Stimulated activated CD4-positive, alpha-beta T cell treated with anti-CD3 and anti-CD28 coated beads, Interleukin-1b, Interleukin-23, amount 100 ng/mL, for 1 hour (primary cell): ENCODE data around the gene ZNF831.

Experiments
- DNase-seq, 2 donors: peaks; one replicate each; pipeline ENCODE4 v3.0.0-alpha.2; 2020; ENCODE audit warnings: low read depth in 2 of 2

Gene ZNF831

DNA sequence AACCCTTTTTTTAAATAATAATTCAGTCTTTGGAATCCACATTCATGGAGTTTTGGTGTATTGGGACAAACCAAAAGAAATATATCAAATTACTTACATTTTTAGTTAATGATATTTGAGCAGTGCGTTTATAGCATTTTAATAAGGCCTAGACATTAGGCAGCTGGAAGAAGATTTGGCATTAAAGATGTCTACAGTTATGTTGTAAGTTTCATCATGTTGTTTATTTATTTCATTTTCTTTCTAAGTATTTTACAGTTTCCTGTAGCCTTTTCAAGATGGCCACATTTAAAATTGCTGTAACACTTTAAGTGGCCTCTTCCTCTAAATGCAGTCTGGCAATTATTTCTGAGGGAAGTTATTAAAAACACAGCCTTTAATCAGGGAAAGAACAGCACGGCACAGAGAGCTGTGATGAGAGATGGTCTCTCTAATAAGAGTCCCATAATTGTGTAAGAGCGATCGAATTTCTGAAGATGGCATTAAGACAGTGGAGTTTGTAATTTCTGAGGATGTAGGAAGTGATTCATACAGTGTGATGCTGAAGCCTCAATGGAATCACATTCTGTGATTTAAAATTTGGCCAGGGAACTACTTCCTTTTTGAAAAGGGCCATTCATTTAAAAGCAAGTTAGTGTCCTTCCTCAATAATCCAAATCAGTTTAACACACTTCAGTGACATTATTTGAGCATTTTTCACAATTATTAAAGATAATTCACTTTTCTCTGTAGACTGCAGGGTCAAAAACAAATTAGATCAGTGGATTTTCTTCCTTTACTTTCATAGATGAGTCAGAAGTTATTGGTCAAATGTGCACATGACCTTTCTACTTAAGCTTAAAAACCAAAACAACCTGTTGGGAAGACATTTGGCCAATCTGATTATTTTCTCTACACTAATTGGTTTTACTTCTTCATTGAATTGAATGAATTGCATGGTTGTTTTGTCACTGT lies 84.4 kb downstream of the ZNF831 start:
- DNase-seq, result no peak

DNA sequence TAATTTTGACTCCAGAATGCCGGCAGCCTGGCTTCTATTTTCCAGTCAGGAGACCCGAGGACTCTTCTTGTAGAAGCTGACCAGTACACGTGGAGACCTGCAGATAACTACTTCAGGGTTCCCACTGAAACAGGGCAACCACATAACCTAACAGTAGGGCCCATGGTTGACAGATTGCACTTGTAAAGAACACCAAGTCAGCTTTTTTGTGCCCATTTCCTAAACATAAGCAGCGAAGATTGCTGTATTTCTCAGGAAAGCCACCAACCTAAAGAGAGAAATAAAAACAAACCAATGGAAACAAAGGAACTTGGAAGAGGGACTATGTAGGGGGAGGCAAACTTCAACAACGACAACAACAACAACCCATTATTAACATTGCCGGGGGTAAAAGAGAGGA lies 86.7 kb downstream of the ZNF831 start:
- DNase-seq, result no peak

DNA sequence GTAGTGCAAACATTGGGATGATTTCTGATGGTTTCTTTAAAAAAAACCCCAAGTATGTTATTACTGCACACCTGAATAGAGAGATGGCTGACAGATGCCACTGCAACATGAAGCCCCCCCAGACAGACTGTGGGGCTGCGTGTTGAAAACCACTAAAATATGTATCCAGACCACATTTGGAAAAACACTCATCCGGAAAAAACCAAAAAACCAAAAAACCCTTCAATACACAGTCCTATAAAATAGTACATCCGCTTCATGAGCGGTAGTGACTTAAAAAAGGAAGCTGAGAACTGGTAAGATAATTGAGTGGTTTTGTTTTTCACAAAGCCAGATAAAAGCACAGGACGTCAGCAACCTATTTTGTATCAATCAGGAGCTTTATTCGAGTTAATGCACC lies 89.7 kb downstream of the ZNF831 start:
- no peak for DNase-seq

DNA sequence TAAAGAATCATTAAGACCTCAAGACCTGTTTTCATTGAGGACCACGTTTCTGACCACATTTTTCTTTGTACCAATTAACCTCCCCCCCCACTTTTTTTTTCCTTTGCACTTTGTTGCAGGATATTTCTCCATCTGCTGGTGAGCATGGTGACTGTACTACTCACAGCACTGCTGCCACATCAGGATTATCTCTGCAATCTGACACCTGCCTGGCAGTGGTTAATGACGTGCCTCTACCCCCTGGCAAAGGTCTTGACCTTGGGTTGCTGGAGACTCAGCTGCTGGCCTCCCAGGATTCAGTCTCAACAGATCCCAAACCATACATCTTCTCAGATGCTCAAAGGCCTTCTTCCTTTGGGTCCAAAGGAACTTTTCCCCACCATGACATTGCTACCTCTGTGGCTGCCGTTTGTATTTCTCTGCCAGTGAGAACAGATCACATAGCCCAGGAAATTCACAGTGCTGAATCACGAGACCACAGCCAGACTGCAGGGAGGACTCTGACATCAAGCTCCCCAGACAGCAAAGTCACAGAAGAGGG lies 90.2 kb downstream of the ZNF831 start:
- no peak for DNase-seq

DNA sequence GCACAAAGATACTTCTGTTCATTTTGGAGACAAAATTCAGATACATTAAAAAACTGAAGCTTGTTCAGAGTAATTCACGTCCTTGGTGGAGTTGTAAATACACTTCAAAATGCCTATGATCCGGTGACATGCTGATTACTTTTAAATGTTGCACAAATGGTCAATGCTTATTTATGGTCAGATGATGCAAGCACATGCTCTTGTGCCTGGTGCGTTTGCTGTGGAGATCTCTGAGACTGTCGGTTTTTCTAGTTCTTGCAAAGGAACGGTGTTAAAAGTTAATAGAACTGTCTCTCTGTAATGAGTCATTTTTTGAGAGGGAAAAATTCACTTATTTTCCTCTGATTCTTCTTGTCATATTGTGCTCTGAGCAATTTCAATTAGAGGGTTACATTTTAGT lies 91.6 kb downstream of the ZNF831 start:
- no peak for DNase-seq

DNA sequence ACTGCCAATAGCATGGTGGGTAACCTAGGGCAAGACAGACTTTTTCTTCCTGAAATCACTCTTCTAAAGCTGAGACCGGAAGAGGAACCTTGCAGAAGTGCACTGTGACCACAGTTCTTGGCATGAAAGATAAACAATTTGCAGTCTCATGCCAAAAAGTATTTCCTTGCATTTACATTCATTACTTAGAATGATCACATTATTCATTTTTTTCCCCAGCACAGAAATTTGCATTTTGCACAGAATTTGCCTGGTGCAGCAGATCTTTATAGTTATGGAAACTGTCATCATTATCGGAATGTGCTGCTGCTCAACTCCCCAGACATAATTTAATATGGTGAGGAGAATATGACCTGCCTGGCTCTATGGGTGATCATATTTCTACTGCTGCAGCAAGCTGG lies 94.6 kb downstream of the ZNF831 start:
- no peak for DNase-seq

DNA sequence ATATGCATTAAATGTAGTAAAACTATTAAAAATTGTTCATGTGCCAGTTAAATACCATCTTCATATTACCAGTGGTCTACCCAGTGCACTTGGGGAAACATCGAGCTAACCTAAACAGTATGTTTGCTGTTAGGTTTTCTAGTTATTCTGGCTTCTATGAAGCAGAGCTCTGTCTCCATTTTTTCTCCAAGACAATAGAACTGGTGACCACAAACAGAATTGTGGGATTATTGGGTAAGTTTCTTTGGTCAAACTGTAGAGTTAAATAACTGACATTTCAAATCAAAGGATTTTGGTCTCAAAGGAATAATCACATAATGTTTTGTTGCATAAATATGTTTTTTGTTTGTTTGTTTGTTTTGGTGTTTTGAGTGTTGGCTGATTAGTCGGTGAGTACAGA lies 96.3 kb downstream of the ZNF831 start:
- no peak for DNase-seq

DNA sequence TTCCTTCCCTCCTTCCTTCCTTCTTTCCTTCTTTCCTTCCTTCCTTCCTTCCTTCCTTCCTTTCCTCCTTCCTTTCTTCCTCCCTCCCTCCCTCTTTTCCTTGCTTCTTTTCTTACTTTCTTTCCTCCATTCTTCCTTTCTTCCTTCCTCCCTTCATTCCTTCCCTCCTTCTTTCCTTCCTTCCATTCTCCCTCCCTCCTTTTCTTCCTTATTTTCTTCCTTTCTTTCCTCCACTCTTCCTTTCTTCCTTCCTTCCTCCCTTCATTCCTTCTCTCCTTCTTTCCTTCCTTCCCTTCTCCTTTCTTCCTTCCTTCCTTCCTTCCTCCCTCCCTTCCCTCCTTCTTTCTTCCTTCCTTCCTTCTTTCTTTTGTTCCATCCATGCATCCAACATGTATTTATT lies 101.7 kb downstream of the ZNF831 start:
- DNase-seq, result no peak

DNA sequence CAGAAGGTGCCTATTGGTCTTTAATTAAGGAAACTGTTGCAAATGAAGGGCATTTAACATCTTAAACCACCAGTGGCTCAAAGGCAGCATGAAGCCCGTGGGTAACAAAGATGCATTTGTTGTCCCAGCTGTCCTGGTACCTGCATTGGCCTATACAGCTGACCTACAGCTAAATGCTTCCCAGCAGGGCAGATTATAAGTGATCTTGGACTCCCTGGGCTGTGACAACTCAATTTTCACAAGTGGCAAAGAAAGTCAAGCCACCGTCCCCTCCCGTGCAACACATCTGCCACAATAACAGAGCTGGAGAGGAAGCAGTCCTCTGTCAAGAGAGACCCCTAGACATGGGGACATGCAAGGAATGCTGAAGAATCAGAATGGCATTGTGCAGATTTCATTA lies 105.2 kb downstream of the ZNF831 start:
- DNase-seq, result no peak

DNA sequence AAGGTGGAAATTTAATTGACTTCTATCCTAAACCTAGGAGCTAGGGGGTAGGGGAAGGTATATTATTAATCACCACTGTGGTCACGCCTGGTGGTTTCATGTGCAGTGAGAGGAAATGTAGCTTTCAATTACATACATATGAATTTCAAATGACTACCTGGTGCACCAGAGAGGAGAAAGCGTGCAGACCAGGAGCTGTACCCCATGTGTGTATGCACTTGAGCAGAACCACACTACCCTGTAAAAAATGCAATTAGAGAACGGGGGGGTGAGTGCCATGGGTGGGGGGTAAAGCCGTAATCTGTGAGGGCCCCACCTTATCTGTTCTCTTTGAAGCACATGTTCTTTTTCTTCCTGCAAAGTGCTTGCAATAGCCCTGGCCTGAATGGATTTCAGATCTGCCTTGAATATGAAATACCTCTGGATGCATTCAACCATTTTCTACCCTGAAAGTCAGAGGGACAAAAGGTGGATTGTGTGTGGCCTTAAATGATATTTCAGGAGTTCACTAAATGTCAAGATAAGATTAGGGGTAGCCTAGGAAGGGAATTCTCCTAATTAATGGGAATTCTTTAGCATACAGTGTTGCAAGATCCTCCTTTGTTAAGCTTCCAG lies 105.9 kb downstream of the ZNF831 start:
- no peak for DNase-seq

DNA sequence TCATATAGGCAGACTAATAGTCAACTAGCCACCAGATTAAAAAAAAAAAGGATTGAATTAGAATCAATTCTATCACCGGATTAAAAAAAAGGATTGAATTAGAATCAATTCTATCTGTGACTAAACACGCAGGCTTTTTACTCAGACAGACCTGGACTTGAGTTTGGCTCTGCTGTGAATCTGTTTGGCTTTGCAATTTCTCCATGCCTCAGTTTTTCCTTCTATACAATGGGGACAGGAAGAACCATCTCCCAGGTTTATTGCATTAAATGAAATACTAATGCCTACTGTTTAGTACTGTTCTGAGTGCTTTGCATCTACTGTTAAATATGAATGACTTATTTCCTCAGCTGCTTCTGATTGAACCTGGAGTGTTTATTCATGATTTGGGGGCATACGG lies 106.8 kb downstream of the ZNF831 start:
- no peak for DNase-seq

DNA sequence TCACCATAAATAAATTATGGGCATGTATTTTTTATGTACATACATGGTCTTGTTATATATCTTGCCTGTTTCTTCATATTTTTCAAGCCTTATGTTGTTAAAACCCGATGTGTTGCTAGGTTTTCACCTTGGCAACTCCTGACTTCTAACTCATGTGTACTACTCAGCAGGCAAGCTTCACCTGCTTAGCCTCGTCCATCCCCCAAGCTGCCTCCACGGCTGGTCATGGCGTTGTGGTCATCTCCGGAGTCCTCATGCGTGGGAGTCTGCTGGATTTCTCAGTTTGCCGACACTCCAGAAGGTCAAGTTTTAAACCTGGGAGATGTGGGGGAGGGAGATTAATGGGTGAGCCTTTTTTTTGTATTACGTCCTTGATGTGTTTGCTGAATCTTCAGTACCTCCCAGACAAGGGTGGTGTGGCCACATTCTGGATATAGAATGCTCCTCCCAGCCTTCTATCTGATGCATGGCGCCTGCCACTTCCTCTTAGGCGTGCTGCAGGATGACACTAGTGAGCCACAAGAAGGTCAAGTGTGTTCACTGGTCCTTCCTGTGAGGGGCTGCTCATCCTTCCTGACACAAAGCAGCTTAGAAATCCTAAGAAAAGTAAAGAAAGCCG lies 110.2 kb downstream of the ZNF831 start:
- no peak for DNase-seq

DNA sequence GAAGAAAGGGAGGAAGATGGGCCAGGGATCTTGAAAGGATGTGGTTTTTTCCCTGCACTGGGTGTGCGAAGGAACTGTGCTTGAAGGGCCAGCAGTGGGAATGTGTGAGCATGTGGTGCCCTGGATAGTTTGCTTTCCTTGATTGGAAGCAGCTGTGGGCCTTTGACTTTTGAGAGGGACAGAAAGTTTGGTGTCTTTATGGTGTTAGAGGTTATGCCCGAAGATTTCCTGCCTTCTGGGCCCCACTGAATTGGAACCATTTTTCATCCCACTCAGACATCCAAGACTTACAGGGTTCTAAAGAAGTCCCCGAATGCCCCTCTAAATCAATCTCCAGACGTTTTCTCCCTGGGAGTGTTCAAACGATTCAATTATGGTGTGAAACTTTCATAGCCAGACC lies 113.3 kb downstream of the ZNF831 start:
- no peak for DNase-seq

DNA sequence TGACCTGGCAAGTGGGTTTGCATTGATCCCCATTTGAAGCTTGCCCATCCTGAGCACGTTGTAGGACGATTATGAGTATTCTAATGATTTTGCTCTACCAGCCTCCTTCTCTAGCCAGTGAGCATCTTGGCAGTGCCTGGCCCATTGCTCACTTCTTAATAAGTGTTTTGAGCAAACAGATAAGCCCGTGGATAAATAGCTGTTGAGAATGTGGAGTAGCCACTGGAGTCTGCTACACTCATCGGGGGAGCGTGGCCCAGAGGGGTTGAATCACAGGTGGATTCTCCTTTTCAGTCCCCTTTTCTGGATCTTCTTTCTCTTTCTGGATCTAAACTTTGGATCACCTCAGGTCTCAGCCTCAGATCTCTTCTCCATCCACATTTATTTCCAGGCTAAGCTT lies 120.8 kb downstream of the ZNF831 start:
- no peak for DNase-seq

DNA sequence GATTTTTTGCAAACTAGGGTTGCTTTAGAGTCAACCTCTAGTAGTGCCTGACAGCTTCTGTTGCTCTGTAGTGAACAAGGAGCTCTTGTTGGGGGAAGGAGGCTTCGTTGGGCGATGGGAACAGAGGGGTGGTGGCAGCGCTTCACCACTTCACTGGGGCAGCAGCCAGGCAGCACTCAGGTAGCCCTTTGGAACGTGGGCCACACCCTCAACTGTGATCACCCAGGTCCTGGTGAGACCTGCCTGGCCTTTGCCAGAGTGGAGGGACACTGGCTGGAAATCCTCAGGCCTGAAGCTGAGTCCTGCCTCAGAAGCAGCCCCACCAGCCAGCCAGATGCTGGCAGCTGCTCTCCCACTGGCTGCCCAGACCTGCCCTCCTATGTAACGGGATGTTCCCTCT lies 126.4 kb downstream of the ZNF831 start:
- no peak for DNase-seq

DNA sequence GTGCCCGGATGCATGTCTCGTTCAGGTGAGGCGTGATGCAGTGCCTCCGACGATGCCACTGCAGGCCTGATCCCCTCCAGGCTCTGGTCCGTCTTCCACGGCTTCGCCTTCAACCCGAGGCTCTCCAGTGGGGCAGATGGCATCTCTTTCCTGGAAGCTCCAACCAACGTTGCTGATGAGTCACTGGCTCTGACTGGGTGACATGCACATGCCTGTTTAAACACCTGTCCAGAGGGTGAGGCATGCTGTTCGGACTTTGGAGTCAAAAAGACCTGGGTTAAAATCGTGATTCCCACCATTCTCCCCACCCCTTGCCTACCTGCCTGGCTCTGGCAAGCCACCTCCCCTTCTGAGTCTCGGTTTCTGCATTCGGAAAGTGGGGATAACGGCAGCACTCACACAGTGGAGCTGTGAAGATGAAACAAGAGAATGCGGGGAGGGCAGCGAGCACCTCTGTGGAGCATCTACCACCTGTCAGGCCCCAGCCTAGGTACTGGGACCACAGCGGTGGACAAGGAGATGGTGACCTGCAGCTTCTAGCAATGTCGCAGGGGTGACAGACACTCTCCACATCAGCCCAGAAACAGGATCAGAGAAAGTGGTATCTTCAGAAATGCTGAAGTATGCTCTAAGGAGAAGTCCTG lies 128.2 kb downstream of the ZNF831 start:
- no peak for DNase-seq

DNA sequence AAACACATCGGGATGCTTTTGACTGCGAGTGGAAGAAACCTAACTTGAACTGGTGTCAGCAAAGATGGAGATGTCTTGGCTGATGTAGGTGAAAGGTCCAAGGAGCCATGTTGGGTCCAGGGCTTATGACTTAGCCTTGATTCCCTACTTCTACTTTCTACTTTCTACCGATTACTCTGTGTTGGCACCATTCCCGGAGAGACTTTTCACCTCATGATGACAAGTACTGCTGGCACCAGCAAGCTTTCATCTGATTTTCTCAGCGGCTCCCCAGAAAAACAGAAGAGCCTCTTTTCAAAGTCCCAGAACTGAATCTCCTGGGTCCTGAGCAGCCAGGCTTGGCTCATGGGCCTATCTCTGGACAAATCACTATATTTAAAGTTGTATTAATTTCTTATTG lies 131.9 kb downstream of the ZNF831 start:
- no peak for DNase-seq

DNA sequence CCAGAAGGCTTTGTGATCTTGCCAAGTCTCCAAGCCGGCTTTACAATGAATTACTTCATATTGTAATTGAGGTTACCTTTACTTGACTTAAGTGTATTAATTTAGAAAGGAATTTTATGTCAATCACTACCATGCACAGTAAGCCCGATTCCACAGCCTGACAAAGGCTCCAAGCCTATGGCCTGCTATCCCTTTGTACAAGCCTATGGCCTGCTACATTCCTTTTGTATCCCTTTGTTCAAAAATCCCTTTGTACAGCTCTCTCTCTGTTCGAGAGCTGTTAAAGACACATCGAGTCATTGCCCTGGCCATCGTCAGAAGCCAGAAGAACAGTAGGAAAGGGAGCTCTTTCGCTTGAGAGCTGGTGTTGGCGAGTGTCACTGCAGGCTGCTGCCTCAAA lies 134.1 kb downstream of the ZNF831 start:
- no peak for DNase-seq

DNA sequence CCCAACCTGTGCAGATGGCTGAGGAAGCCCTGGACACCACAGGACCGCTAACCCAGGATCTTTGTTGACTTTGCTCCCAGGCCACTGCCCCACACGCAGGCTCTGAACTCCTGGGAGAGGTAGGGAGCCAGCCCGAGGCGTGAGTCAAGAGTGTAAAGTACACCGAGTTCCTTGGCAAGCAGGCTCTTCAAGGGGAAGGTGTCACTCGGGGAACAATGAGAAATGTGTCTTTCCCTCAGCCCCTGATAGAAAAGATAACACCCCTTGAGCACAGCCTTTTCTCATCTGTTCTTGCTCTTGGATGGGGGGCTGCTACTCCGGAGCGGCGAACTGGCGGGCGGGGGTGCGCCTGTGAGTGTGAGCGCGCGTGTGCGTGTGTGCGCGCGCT lies 136.3 kb downstream of the ZNF831 start:
- DNase-seq, result no peak

DNA sequence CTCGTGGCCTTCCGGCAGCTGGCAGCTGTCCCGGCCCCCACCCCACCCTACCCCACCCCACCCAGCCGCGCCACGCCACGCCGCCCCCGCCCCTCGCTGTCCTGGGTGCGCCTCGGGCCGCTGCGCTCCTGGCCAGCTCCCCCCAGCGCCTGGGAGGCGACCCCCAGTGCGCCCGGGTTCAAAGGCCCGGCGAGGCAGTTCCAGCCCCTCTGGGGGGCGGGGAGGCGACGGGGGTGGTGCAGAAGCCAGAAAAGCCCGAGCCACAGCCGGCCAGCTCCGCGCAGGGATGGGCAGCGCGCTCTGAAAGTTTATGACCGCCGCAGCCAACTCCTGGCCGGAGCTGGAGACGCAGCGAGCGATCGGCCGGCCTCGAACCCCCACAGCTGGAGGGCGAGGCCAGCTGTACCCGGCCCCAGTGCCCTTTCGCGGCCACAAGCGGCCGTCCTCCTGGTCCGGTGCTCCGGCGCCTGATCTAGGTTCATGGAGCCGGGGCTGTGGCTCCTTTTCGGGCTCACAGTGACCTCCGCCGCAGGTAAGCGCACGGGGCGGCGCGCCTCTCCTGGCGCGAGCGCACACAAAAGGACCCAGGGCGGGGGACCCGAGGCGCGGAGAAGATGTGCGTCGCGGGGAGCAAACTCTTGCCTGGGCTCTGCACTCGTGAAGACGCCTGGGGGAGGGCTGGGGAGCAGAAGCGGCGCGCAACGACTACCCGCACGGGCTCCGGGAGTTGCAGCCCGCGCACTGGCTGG lies 136.9 kb downstream of the ZNF831 start, which contains the start of gene EDN3:
EDN3 (plus strand) TSS at position 279 of the 749 bp plus-strand sequence; CDS start at position 481, 202 bp downstream.
- no peak for DNase-seq

DNA sequence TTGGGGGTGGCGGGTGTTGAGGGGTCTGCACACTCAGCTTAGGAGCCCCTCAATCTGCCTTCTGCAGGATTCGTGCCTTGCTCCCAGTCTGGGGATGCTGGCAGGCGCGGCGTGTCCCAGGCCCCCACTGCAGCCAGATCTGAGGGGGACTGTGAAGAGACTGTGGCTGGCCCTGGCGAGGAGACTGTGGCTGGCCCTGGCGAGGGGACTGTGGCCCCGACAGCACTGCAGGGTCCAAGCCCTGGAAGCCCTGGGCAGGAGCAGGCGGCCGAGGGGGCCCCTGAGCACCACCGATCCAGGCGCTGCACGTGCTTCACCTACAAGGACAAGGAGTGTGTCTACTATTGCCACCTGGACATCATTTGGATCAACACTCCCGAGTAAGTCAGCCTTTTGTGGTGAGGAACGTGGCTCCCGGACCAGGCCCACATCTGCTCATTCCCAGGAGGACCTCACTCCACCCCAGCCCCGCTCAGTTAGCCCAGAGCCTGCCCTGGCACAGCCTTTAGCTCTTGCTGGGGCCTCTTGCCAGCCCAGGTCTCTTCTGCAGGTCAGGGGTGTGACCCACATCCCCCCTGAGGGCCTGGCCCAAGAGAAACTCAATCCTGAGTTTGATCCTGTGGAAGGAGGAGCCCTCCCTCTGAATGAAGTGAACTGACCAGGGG lies 137.9 kb downstream of the ZNF831 start:
- DNase-seq, result no peak
